A673 (cell line): Measurements from ENCODE around the gene AIP.

Source experiments
- EZH2 ChIP-seq: fragments of 200-600 bp; sonication (generic); IDR thresholded peaks from 2 replicates; pipeline ENCODE4 v1.6.1; 2017; ENCODE audit warnings: borderline replicate concordance, low read depth, mild to moderate bottlenecking, mixed read lengths, antibody characterized with exemption, low read length; ENCODE audit not compliant: poor library complexity, severe bottlenecking
- TF ChIP-seq, protein P1 (sequence below): fragments of 300-800, 200-600 bp; sonication (generic); conservative IDR thresholded peaks from 2 replicates; pipeline ENCODE4 v1.5.1; 2017; ENCODE audit warnings: low read depth, mild to moderate bottlenecking, antibody characterized with exemption, low read length, moderate library complexity, mixed read lengths

DNA sequence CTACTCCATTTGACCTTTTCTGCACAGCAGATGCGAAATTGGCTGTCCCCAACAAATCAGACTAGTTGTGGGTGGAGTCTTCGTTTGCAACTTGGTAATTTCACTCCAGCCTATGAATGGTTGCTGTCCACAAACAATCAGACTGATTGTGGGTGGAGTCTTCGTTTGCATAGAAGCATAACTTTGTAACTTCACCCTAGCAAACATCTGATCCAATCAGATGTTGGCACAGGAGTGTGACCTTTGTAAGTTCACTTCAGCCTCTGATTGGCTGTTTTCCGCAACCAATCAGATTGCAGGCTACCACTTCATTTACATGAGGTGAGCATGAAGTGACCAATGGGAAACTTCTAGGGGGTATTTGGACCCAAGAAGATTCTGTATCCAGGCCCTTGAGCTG is 56.7 kb downstream of the AIP start:
- TF ChIP-seq, protein P1, sequence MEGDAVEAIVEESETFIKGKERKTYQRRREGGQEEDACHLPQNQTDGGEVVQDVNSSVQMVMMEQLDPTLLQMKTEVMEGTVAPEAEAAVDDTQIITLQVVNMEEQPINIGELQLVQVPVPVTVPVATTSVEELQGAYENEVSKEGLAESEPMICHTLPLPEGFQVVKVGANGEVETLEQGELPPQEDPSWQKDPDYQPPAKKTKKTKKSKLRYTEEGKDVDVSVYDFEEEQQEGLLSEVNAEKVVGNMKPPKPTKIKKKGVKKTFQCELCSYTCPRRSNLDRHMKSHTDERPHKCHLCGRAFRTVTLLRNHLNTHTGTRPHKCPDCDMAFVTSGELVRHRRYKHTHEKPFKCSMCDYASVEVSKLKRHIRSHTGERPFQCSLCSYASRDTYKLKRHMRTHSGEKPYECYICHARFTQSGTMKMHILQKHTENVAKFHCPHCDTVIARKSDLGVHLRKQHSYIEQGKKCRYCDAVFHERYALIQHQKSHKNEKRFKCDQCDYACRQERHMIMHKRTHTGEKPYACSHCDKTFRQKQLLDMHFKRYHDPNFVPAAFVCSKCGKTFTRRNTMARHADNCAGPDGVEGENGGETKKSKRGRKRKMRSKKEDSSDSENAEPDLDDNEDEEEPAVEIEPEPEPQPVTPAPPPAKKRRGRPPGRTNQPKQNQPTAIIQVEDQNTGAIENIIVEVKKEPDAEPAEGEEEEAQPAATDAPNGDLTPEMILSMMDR: no peak
- TF ChIP-seq EZH2: no peak
